Stimulated activated naive B cell treated with anti-CD40 and anti-IgM and Interleukin-4, amounts not matched to agents 10 μg/mL and 1 μg/mL and 100 μg/mL, for 72 hours (primary cell): ENCODE measurements around the gene NCBP1.
"Not testable (repeated sequence)": the region's sequence is repeated elsewhere in the genome, so short reads cannot be mapped to it uniquely, and the experiment has no call there.

Source experiments
- ATAC-seq, 2 donors: fragments of 150-1000 bp; cut with Tn5 transposase; replicated peaks; 2 replicates each; pipeline ENCODE4 v1.10.0; 2021; ENCODE audit warnings: moderate library complexity in 1 of 2
- DNase-seq: peaks from one replicate; pipeline ENCODE4 v3.0.0; 2021
- H3K27ac Mint-ChIP-seq: one replicate; pipeline ENCODE4 v1.8.0; 2022; ENCODE audit warnings: mild to moderate bottlenecking, mixed read lengths
- H3K27me3 Mint-ChIP-seq, 2 donors: one replicate each; pipeline ENCODE4 v1.8.0; 2022; ENCODE audit warnings: mixed read lengths in 2 of 2
- H3K36me3 Mint-ChIP-seq, 2 donors: one replicate each; pipeline ENCODE4 v1.8.0; 2022; ENCODE audit warnings: mixed read lengths in 2 of 2, mild to moderate bottlenecking in 1 of 2
- H3K4me1 Mint-ChIP-seq, 2 donors: one replicate each; pipeline ENCODE4 v1.8.0; 2022; ENCODE audit warnings: mixed read lengths in 2 of 2, mild to moderate bottlenecking in 1 of 2
- H3K4me3 Mint-ChIP-seq, 2 donors: one replicate each; pipeline ENCODE4 v1.8.0; 2022; ENCODE audit warnings: mild to moderate bottlenecking in 2 of 2, mixed read lengths in 2 of 2, moderate library complexity in 1 of 2
- H3K9me3 Mint-ChIP-seq, 2 donors: one replicate each; pipeline ENCODE4 v1.8.0; 2022; ENCODE audit warnings: mixed read lengths in 2 of 2, mild to moderate bottlenecking in 1 of 2

The NCBP1 gene

DNA sequence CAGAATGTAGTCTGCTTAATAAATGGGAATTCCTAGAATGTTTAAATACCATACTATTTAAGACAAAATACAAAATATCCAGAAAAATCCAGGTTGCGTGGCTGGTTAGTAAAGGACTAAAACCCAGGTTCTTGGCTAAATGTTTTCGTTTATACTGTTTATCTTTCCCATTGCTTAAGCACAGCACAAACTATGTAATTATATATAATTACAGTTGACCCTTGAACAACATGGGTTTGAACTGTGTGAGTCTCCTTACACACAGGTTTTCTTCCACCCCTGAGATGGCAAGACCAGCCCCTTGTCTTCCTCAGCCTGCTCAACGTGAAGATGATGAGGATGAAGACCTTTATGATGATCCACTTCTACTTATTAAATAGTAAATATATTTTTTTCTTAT is 38.8 kb downstream of the NCBP1 start:
- H3K27me3 Mint-ChIP-seq: no peaks in the 10 kb centered on the region
- H3K4me3 Mint-ChIP-seq: no peak overlapping the region
- no peak for ATAC-seq
- no peak overlapping the region for H3K27ac Mint-ChIP-seq
- no peaks in the 10 kb centered on the region for H3K9me3 Mint-ChIP-seq
- peaks cover 4 to 9% of the 10 kb centered on the region in 2 donors for H3K4me1 Mint-ChIP-seq
- DNase-seq: no peak
- peaks cover 22 to 41% of the 10 kb centered on the region in 2 donors for H3K36me3 Mint-ChIP-seq

DNA sequence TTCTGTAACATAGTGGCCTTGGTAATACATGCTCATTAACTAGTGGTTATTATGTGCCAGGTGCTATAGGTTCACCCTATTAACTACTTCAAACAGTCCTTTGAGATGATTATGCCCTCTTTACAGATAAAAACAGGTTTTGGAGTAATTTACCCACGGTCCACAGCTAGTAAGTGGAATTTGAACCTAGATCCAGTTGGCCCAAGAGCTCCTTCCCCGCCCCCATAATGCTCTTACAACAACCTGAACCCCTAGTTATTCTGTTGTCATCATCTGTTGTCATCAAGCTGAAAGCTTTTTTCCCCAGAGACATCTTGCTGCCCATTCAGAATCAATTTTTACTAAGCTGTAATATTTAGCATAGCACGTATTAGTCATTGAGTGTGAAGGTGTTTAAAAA is 40.3 kb downstream of the NCBP1 start:
- H3K36me3 Mint-ChIP-seq: peaks cover 22 to 41% of the 10 kb centered on the region in 2 donors

GRCh38 chr9:97675655-97676054 is 42.0 kb downstream of the NCBP1 start:
- H3K27me3 Mint-ChIP-seq: no peaks in the 10 kb centered on the region
- ATAC-seq: no peak
- peak overlapping the region; percentile 2 for H3K27ac Mint-ChIP-seq
- H3K4me1 Mint-ChIP-seq: peaks cover 2 to 12% of the 10 kb centered on the region in 2 donors
- H3K9me3 Mint-ChIP-seq: no peaks in the 10 kb centered on the region
- no peak overlapping the region for H3K4me3 Mint-ChIP-seq
- peaks cover 21 to 41% of the 10 kb centered on the region in 2 donors for H3K36me3 Mint-ChIP-seq
- DNase-seq: no peak

More for the DNA sequence above, 40.3 kb downstream of the NCBP1 start:
- H3K27ac Mint-ChIP-seq: no peak overlapping the region
- no peak for DNase-seq
- no peak overlapping the region for H3K4me3 Mint-ChIP-seq
- ATAC-seq: no peak
- no peaks in the 10 kb centered on the region for H3K27me3 Mint-ChIP-seq
- peaks cover 2 to 12% of the 10 kb centered on the region in 2 donors for H3K4me1 Mint-ChIP-seq
- H3K9me3 Mint-ChIP-seq: no peaks in the 10 kb centered on the region

GRCh38 chr9:97682242-97682641 is 48.6 kb downstream of the NCBP1 start:
- no peak for DNase-seq
- ATAC-seq: no peak
- H3K27me3 Mint-ChIP-seq: no peaks in the 10 kb centered on the region
- H3K9me3 Mint-ChIP-seq: no peaks in the 10 kb centered on the region
- no peak overlapping the region for H3K4me3 Mint-ChIP-seq
- peaks cover 19 to 25% of the 10 kb centered on the region in 2 donors for H3K36me3 Mint-ChIP-seq
- H3K27ac Mint-ChIP-seq: no peak overlapping the region
- H3K4me1 Mint-ChIP-seq: peaks cover 0 to 8% of the 10 kb centered on the region in 2 donors

GRCh38 chr9:97688654-97689053 is 55.0 kb downstream of the NCBP1 start:
- no peak for DNase-seq
- Mint-ChIP-seq H3K36me3 (peaks cover 27 to 35% of the 10 kb centered on the region in 2 donors), H3K27me3 (no peaks in the 10 kb centered on the region), H3K4me1 (peaks cover 6 to 15% of the 10 kb centered on the region in 2 donors), H3K9me3 (no peaks in the 10 kb centered on the region), H3K27ac (no peak overlapping the region), H3K4me3 (no peak overlapping the region)
- no peak for ATAC-seq

DNA sequence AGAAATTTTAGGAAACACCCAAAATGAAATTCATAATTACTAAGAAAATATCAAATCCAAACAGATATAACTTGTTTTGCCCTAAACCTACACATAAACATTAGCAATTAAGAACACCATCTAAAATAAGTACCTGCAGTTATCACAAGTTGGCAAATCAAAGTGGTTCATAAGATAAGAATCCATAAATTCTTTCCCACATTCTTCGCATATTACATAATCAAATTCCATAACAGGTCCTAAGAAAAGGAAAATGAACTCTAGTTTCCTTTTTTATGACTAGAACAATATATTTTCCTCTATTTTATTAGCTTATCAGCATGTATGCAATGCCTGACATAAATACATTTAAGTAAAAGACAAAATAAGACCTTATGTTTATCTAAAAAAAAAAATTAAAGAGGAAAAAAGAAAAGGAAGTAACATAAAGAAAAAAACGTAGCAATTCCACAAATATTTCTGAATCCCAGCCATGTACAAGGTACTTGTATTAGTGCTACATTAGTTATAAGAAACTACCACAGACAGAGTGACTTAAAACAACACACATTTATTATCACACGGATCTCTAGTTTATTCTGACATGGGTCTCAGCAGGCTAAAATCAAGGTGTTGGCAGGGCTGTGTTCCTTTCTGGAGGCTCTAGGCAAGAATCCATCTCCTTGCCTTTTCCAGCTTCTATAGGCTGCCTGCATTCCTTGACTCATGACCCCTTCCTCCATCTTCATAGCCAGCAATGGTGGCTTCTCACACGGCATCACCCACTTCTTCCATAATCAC is 56.0 kb downstream of the NCBP1 start:
- peaks cover 25 to 32% of the 10 kb centered on the region in 2 donors for H3K36me3 Mint-ChIP-seq
- no peaks in the 10 kb centered on the region for H3K9me3 Mint-ChIP-seq
- H3K27me3 Mint-ChIP-seq: no peaks in the 10 kb centered on the region
- no peak overlapping the region for H3K4me3 Mint-ChIP-seq
- DNase-seq: no peak
- H3K27ac Mint-ChIP-seq: no peak overlapping the region
- H3K4me1 Mint-ChIP-seq: peaks cover 10 to 25% of the 10 kb centered on the region in 2 donors
- ATAC-seq: no peak

- Mint-ChIP-seq H3K4me3 (no peak overlapping the region), H3K36me3 (peaks cover 10 to 13% of the 10 kb centered on the region in 2 donors), H3K9me3 (no peaks in the 10 kb centered on the region), H3K27me3 (no peaks in the 10 kb centered on the region), H3K27ac (no peak overlapping the region), H3K4me1 (peaks cover 32 to 53% of the 10 kb centered on the region in 2 donors)
- ATAC-seq (no peak), DNase-seq (no peak)
Observed at GRCh38 chr9:97694769-97695168, 61.1 kb downstream of the NCBP1 start.

- DNase-seq: no peak
- peaks cover 4 to 13% of the 10 kb centered on the region in 2 donors for H3K36me3 Mint-ChIP-seq
- ATAC-seq: no peak
- H3K4me3 Mint-ChIP-seq: no peak overlapping the region
- H3K9me3 Mint-ChIP-seq: no peaks in the 10 kb centered on the region
- H3K4me1 Mint-ChIP-seq: peaks cover 33 to 54% of the 10 kb centered on the region in 2 donors
- no peaks in the 10 kb centered on the region for H3K27me3 Mint-ChIP-seq
- no peak overlapping the region for H3K27ac Mint-ChIP-seq
Observed at GRCh38 chr9:97695390-97695789, 61.8 kb downstream of the NCBP1 start.

- peaks cover 33 to 54% of the 10 kb centered on the region in 2 donors for H3K4me1 Mint-ChIP-seq
- no peak for DNase-seq
- H3K9me3 Mint-ChIP-seq: no peaks in the 10 kb centered on the region
- H3K27ac Mint-ChIP-seq: peak overlapping the region; percentile 95
- H3K4me3 Mint-ChIP-seq: peak overlapping the region; percentile 91 to 95
- H3K36me3 Mint-ChIP-seq: peaks cover 4 to 13% of the 10 kb centered on the region in 2 donors
- ATAC-seq: no peak
- H3K27me3 Mint-ChIP-seq: peaks cover 3% of the 10 kb centered on the region in 2 donors
Observed at GRCh38 chr9:97695995-97696802, 62.6 kb downstream of the NCBP1 start.

- H3K27me3 Mint-ChIP-seq: peaks cover 10 to 11% of the 10 kb centered on the region in 2 donors
- ATAC-seq (peak; percentile 95), DNase-seq (peak; percentile 97)
- H3K4me3 Mint-ChIP-seq: peak within 1 kb of the TSS; percentile 91 to 95
- no peaks in the 10 kb centered on the region for H3K9me3 Mint-ChIP-seq
- peak within 1 kb of the TSS; percentile 95 for H3K27ac Mint-ChIP-seq
- H3K4me1 Mint-ChIP-seq: peaks cover 33 to 54% of the 10 kb centered on the region in 2 donors
- H3K36me3 Mint-ChIP-seq: peaks cover 4 to 13% of the 10 kb centered on the region in 2 donors
Observed at GRCh38 chr9:97696803-97697601, 63.4 kb downstream of the NCBP1 start, which contains the start of gene XPA. Gene XPA, minus strand, starts transcription at chr9:97697340. Its CDS starts 48 bp downstream, at chr9:97697292.

GRCh38 chr9:97697837-97698236 is 64.2 kb downstream of the NCBP1 start:
- DNase-seq (no peak), ATAC-seq (no peak)
- H3K27me3 Mint-ChIP-seq: peaks cover 10 to 15% of the 10 kb centered on the region in 2 donors
- H3K27ac Mint-ChIP-seq: peak overlapping the region; percentile 95
- H3K9me3 Mint-ChIP-seq: no peaks in the 10 kb centered on the region
- H3K36me3 Mint-ChIP-seq: peaks cover 4 to 9% of the 10 kb centered on the region in 2 donors
- peak overlapping the region; percentile 91 to 95 for H3K4me3 Mint-ChIP-seq
- H3K4me1 Mint-ChIP-seq: peaks cover 33 to 54% of the 10 kb centered on the region in 2 donors

DNA sequence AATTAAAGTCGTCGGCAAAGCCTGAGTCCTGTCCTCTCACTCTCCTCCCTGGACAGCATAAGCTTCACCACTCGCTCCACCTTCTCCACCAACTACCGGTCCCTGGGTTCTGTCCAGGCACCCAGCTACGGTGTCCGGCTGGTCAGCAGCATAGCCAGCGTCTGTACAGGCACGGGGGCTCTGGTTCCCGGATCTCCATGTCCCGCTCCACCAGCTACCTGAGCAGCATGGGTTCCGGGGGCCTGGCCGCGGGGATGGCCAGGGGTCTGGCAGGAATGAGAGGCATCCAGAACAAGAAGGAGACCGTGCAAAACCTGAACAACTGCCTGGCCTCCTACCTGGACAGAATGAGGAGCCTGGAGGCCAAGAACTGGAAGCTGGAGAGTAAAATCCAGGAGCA is 65.2 kb downstream of the NCBP1 start:
- Mint-ChIP-seq H3K36me3 (peaks cover under 1% of the 10 kb centered on the region in 2 donors), H3K4me1 (peaks cover 28 to 47% of the 10 kb centered on the region in 2 donors), H3K27ac (no peak overlapping the region), H3K27me3 (peaks cover 10 to 15% of the 10 kb centered on the region in 2 donors), H3K9me3 (no peaks in the 10 kb centered on the region), H3K4me3 (no peak overlapping the region)
- ATAC-seq: no peak
- no peak for DNase-seq

- H3K4me1 Mint-ChIP-seq: peaks cover 26 to 43% of the 10 kb centered on the region in 2 donors
- H3K4me3 Mint-ChIP-seq: peak overlapping the region; percentile 51 to 67
- peak overlapping the region; percentile 84 for H3K27ac Mint-ChIP-seq
- peak; percentile 15 for DNase-seq
- H3K9me3 Mint-ChIP-seq, H3K36me3 Mint-ChIP-seq, ATAC-seq: not testable (repeated sequence)
- H3K27me3 Mint-ChIP-seq: peaks cover 10 to 15% of the 10 kb centered on the region in 2 donors
Observed at GRCh38 chr9:97699281-97699680, 65.7 kb downstream of the NCBP1 start.

DNA sequence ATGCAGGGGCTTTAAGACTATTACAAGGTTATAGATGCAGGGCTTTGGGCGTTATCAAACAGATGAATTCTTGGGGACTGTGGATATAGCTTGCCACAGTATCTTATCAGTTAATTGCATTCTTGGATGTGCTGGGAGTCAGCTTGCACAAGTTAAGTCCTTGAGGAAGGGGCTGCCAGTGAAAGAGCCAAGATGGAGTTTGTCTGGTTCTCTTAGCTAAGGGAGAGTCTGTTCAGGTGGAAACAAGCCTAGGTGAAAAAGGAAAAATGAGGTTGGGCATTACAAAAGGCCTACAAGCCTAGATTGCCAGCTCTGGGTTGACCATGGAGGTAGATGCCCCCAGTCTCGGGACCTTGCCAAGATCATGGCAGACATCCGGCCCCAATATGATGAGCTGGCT is 66.2 kb downstream of the NCBP1 start:
- peak overlapping the region; percentile 51 to 67 for H3K4me3 Mint-ChIP-seq
- not testable (repeated sequence) for H3K36me3 Mint-ChIP-seq, H3K9me3 Mint-ChIP-seq, DNase-seq, H3K27ac Mint-ChIP-seq, ATAC-seq
- H3K27me3 Mint-ChIP-seq: peaks cover 10 to 15% of the 10 kb centered on the region in 2 donors
- H3K4me1 Mint-ChIP-seq: peaks cover 26 to 39% of the 10 kb centered on the region in 2 donors
